Endothelial cell of umbilical vein (primary cell): ENCODE measurements around the gene XRCC4.

Source experiments
- EZH2 ChIP-seq: IDR thresholded peaks from 2 replicates; pipeline ENCODE4 v1.6.1; 2012; ENCODE audit warnings: borderline replicate concordance, low read depth, mild to moderate bottlenecking, moderate library complexity, low read length, inconsistent platforms; ENCODE audit not compliant: severe bottlenecking
- GATA2 ChIP-seq: IDR thresholded peaks from 2 replicates; pipeline ENCODE4 v1.7.0; 2011; ENCODE audit warnings: low read depth, mild to moderate bottlenecking, moderate library complexity, mixed read lengths, low read length; ENCODE audit not compliant: insufficient read length, insufficient read depth
- JUN ChIP-seq: IDR thresholded peaks from 2 replicates; pipeline ENCODE4 v1.6.1; 2011; ENCODE audit warnings: borderline replicate concordance, low read depth; ENCODE audit not compliant: insufficient read length, insufficient read depth
- MYC ChIP-seq: IDR thresholded peaks from one replicate; pipeline ENCODE4 v1.6.1; 2011; ENCODE audit warnings: mild to moderate bottlenecking, low read depth, low read length
- POLR2A ChIP-seq: IDR thresholded peaks from 2 replicates; pipeline ENCODE4 v1.6.1; 2012; ENCODE audit warnings: low read depth, mild to moderate bottlenecking, control low read depth, low read length
- POLR2AphosphoS5 ChIP-seq: IDR thresholded peaks from 2 replicates; pipeline ENCODE4 v1.6.1; 2012; ENCODE audit warnings: low read depth, mild to moderate bottlenecking, control low read depth, low read length, moderate library complexity; ENCODE audit not compliant: insufficient read depth
- TF ChIP-seq, protein P1 (sequence below), 2 donors: IDR thresholded peaks; 1 replicate in 1 of 2; 2 replicates in 1 of 2; pipeline ENCODE4 v1.5.1; 2011; ENCODE audit warnings: low read length in 2 of 2, mild to moderate bottlenecking in 2 of 2, moderate library complexity in 2 of 2, control low read depth in 1 of 2, inconsistent platforms in 1 of 2, low read depth in 1 of 2; ENCODE audit not compliant: insufficient read depth in 1 of 2; ENCODE audit errors: extremely low read depth in 1 of 2
- TF ChIP-seq, protein P2 (sequence below): IDR thresholded peaks from 2 replicates; pipeline ENCODE4 v1.6.1; 2011; ENCODE audit not compliant: insufficient read depth, insufficient read length

DNA sequence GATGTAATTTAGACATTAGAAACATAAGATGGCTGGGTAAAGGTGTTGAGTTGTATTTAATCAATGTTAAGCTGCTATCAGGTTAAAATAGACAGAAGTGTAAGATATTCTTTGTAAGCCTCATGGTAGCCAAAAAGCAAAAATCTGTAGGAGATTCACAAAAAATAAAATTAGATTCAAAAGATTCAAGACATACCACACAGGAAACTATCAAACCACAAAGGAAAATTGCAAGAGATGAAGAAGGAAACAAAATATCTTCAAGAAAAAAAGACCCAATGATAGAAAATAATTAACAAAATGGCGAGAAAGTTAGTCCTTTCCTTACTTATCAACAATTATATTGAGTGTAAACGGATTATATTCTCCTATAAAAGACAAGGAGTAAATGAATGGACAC, 15.3 kb downstream of the XRCC4 start:
- TF ChIP-seq MYC = no peak
- TF ChIP-seq GATA2 = no peak
- TF ChIP-seq, protein P1, sequence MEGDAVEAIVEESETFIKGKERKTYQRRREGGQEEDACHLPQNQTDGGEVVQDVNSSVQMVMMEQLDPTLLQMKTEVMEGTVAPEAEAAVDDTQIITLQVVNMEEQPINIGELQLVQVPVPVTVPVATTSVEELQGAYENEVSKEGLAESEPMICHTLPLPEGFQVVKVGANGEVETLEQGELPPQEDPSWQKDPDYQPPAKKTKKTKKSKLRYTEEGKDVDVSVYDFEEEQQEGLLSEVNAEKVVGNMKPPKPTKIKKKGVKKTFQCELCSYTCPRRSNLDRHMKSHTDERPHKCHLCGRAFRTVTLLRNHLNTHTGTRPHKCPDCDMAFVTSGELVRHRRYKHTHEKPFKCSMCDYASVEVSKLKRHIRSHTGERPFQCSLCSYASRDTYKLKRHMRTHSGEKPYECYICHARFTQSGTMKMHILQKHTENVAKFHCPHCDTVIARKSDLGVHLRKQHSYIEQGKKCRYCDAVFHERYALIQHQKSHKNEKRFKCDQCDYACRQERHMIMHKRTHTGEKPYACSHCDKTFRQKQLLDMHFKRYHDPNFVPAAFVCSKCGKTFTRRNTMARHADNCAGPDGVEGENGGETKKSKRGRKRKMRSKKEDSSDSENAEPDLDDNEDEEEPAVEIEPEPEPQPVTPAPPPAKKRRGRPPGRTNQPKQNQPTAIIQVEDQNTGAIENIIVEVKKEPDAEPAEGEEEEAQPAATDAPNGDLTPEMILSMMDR (IDR thresholded peaks at IDR 0.05; ENCODE audit: extremely low read depth in 1 of 2, insufficient read depth in 1 of 2, low read depth in 1 of 2, low read length in 2 of 2) = no peak
- no peak for TF ChIP-seq POLR2A
- TF ChIP-seq, protein P2, sequence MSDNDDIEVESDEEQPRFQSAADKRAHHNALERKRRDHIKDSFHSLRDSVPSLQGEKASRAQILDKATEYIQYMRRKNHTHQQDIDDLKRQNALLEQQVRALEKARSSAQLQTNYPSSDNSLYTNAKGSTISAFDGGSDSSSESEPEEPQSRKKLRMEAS = no peak
- no peak for TF ChIP-seq EZH2
- no peak for TF ChIP-seq JUN
- no peak for TF ChIP-seq POLR2AphosphoS5
